SK-N-SH treated with all-trans-retinoic acid at 6 μM for 48 hours (cell line): ENCODE data around the gene MYBPC3.

ENCODE experiments used
- TCF4 ChIP-seq: fragments of 250-450 bp; sonication (Bioruptor Pico); IDR thresholded peaks from 2 replicates; pipeline ENCODE4 v1.8.0; 2021; ENCODE audit warnings: mild to moderate bottlenecking, moderate library complexity, borderline replicate concordance
- TSHZ2 ChIP-seq: fragments of 250-450 bp; sonication (Bioruptor Pico); IDR thresholded peaks from 2 replicates; pipeline ENCODE4 v1.5.0; 2020; ENCODE audit warnings: mild to moderate bottlenecking, moderate library complexity
- ZNF565 ChIP-seq: fragments of 450-650 bp; formaldehyde crosslinking; conservative IDR thresholded peaks from 2 replicates; pipeline ENCODE4 v1.5.0; 2020; ENCODE audit warnings: low read depth, mild to moderate bottlenecking, moderate library complexity

- TF ChIP-seq ZNF565 (CRISPR knock-in tag) (no peak), TCF4 (CRISPR knock-in tag) (no peak), TSHZ2 (CRISPR knock-in tag) (no peak)
Measured at GRCh38 chr11:47284151-47284550, 68.4 kb downstream of the MYBPC3 start.
